ENCODE measurements around the gene ALK. TPM values are rescaled to one million over a fixed set of nuclear protein-coding genes. Genes with fewer than 3 reads are reported as not detected.

The ALK gene
- total and polyA plus RNA-seq, 10 of the 15 experiments (the other 5 are each of a cell fraction or from before 2014, with no cell fraction given), result 0.11 TPM; not detected in 9

DNA sequence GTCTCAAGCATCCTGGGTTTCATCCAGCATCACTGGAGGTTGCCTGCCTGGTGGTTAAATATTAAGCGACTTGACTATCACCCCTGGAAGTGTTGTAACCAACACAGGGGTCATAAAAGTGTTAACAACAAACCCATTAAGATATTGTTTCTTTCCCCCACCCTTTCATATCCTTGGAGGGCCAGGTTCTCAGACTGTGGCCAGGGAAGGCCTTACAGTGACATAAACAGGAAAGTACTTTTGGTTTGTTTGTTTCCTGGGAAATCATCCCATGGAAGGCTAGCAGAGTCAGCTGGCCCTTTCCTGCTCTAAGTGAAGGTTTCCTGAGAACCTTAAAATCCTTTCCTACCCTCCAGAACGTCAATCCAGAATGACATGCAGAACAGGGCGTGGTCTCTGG, 645.2 kb downstream of the ALK start (continued):
- TF ChIP-seq, protein P1, sequence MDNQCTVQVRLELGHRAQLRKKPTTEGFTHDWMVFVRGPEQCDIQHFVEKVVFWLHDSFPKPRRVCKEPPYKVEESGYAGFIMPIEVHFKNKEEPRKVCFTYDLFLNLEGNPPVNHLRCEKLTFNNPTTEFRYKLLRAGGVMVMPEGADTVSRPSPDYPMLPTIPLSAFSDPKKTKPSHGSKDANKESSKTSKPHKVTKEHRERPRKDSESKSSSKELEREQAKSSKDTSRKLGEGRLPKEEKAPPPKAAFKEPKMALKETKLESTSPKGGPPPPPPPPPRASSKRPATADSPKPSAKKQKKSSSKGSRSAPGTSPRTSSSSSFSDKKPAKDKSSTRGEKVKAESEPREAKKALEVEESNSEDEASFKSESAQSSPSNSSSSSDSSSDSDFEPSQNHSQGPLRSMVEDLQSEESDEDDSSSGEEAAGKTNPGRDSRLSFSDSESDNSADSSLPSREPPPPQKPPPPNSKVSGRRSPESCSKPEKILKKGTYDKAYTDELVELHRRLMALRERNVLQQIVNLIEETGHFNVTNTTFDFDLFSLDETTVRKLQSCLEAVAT (IDR thresholded peaks at IDR 0.05), result no peak
- TF ChIP-seq DPF2 (IDR thresholded peaks at IDR 0.05), result no peak
- TF ChIP-seq, protein P2, sequence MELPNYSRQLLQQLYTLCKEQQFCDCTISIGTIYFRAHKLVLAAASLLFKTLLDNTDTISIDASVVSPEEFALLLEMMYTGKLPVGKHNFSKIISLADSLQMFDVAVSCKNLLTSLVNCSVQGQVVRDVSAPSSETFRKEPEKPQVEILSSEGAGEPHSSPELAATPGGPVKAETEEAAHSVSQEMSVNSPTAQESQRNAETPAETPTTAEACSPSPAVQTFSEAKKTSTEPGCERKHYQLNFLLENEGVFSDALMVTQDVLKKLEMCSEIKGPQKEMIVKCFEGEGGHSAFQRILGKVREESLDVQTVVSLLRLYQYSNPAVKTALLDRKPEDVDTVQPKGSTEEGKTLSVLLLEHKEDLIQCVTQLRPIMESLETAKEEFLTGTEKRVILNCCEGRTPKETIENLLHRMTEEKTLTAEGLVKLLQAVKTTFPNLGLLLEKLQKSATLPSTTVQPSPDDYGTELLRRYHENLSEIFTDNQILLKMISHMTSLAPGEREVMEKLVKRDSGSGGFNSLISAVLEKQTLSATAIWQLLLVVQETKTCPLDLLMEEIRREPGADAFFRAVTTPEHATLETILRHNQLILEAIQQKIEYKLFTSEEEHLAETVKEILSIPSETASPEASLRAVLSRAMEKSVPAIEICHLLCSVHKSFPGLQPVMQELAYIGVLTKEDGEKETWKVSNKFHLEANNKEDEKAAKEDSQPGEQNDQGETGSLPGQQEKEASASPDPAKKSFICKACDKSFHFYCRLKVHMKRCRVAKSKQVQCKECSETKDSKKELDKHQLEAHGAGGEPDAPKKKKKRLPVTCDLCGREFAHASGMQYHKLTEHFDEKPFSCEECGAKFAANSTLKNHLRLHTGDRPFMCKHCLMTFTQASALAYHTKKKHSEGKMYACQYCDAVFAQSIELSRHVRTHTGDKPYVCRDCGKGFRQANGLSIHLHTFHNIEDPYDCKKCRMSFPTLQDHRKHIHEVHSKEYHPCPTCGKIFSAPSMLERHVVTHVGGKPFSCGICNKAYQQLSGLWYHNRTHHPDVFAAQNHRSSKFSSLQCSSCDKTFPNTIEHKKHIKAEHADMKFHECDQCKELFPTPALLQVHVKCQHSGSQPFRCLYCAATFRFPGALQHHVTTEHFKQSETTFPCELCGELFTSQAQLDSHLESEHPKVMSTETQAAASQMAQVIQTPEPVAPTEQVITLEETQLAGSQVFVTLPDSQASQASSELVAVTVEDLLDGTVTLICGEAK (IDR thresholded peaks at IDR 0.05; ENCODE audit: borderline replicate concordance), result no peak
- TF ChIP-seq, protein P3, sequence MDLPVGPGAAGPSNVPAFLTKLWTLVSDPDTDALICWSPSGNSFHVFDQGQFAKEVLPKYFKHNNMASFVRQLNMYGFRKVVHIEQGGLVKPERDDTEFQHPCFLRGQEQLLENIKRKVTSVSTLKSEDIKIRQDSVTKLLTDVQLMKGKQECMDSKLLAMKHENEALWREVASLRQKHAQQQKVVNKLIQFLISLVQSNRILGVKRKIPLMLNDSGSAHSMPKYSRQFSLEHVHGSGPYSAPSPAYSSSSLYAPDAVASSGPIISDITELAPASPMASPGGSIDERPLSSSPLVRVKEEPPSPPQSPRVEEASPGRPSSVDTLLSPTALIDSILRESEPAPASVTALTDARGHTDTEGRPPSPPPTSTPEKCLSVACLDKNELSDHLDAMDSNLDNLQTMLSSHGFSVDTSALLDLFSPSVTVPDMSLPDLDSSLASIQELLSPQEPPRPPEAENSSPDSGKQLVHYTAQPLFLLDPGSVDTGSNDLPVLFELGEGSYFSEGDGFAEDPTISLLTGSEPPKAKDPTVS (IDR thresholded peaks at IDR 0.05; ENCODE audit: low read depth, low read length), result no peak

DNA sequence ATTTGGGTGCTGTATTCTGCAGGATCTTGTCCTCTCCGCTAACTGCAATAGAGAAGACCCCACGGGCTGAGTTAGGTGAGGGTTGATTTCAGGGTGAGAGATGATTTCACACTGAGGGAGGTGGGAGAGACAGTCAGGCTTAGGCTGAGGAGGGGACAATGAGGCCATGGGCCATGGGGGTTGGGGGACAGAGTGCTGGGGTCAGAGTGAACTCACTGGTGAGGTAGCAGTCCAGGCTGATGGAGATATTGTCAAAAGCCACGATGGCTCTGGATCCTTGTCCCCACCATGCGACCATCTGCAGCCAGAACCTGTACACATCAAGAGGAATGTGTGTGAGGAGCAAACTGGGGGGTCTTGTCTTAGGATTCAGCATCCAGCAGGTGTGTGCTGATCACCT, 646.2 kb downstream of the ALK start:
- CTCF ChIA-PET, result no interaction called here
- intact Hi-C loops (cut with micrococcal nuclease; ENCODE audit: unreplicated experiment), result no loop called here
- DNase-seq (ENCODE audit: low read depth, low spot score) (no peak), FAIRE-seq (no peak), ATAC-seq (no peak)
- Histone ChIP-seq H2AFZ (ENCODE audit: control insufficient read depth, low read depth, low read length) (no peak overlapping the region), H3K4me1 (ENCODE audit: control insufficient read depth, insufficient read depth, low read length) (no peaks in the 10 kb centered on the region), H3K4me2 (ENCODE audit: control insufficient read depth, insufficient read depth) (no peak overlapping the region), H3K79me2 (ENCODE audit: control insufficient read depth, insufficient read depth, low read length) (no peaks in the 10 kb centered on the region), H3K36me3 (ENCODE audit: control insufficient read depth in 2 of 2, insufficient read depth in 2 of 2, low read length in 1 of 2) (no peaks in the 10 kb centered on the region), H4K20me1 (ENCODE audit: control insufficient read depth, insufficient read depth) (no peaks in the 10 kb centered on the region), H3K27me3 (replicated peaks in 1 of 2; ENCODE audit: control insufficient read depth in 2 of 2, insufficient read depth in 2 of 2, low read length in 1 of 2) (peaks cover 4 to 5% of the 10 kb centered on the region in 2 experiments; a peak in 2 of 4 replicates), H3K27ac (ENCODE audit: control insufficient read depth, insufficient read depth) (no peak overlapping the region), H3K4me3 (no peak overlapping the region), H3K9me3 (replicated peaks; ENCODE audit: control insufficient read depth, insufficient read depth, low read length) (no peaks in the 10 kb centered on the region), H3K9ac (ENCODE audit: control insufficient read depth, insufficient read depth, low read length) (no peak overlapping the region)
- in situ Hi-C loops (cut with MboI), result no loop called here
- POLR2A ChIA-PET, result no interaction called here
- BruUV-seq (replicated peaks), result no TSS peak
- SMC1A ChIA-PET (ENCODE audit: uncharacterized antibody, unreplicated experiment), result no interaction called here
- TF ChIP-seq TARDBP (IDR thresholded peaks at IDR 0.05; ENCODE audit: borderline replicate concordance), result no peak
- TF ChIP-seq, protein P4, sequence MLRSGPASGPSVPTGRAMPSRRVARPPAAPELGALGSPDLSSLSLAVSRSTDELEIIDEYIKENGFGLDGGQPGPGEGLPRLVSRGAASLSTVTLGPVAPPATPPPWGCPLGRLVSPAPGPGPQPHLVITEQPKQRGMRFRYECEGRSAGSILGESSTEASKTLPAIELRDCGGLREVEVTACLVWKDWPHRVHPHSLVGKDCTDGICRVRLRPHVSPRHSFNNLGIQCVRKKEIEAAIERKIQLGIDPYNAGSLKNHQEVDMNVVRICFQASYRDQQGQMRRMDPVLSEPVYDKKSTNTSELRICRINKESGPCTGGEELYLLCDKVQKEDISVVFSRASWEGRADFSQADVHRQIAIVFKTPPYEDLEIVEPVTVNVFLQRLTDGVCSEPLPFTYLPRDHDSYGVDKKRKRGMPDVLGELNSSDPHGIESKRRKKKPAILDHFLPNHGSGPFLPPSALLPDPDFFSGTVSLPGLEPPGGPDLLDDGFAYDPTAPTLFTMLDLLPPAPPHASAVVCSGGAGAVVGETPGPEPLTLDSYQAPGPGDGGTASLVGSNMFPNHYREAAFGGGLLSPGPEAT (IDR thresholded peaks at IDR 0.05; ENCODE audit: low read depth), result no peak
- WGBS (ENCODE audit: insufficient coverage, insufficient replicate concordance, low lambda C conversion rate, missing lambda C conversion rate), result 13% methylated on average over 4 of the region's 4 CpGs
- RAD21 ChIA-PET (ENCODE audit: unreplicated experiment), result no interaction called here

Data from GM12878 (cell line).